Rectal smooth muscle tissue (tissue), 1 donor: ENCODE measurements around the gene MDP1.

Experiments used
- H3K27ac ChIP-seq: one replicate; pipeline ENCODE4 v1.7.0; 2013; ENCODE audit warnings: low read depth, low read length, inconsistent platforms
- H3K27me3 ChIP-seq: one replicate; pipeline ENCODE4 v1.7.0; 2013; ENCODE audit warnings: low read length; ENCODE audit not compliant: control insufficient read depth, insufficient read depth
- H3K36me3 ChIP-seq: one replicate; pipeline ENCODE4 v1.7.0; 2013; ENCODE audit warnings: low read length; ENCODE audit not compliant: control insufficient read depth, insufficient read depth
- H3K4me1 ChIP-seq: one replicate; pipeline ENCODE4 v1.7.0; 2013; ENCODE audit warnings: low read length; ENCODE audit not compliant: control insufficient read depth, insufficient read depth
- H3K4me3 ChIP-seq: one replicate; pipeline ENCODE4 v1.7.0; 2013; ENCODE audit warnings: low read length
- H3K9ac ChIP-seq: one replicate; pipeline ENCODE4 v1.7.0; 2013; ENCODE audit warnings: low read length

Gene MDP1

GRCh38 chr14:24197056-24197450 lies 18.8 kb downstream of the MDP1 start:
- Histone ChIP-seq H3K27ac (no peak overlapping the region), H3K36me3 (peaks cover 4% of the 10 kb centered on the region), H3K4me3 (no peak overlapping the region), H3K9ac (no peak overlapping the region), H3K27me3 (no peaks in the 10 kb centered on the region), H3K4me1 (peaks cover 14% of the 10 kb centered on the region)

- peak overlapping the region; percentile 99 for H3K27ac ChIP-seq
- peaks cover 14% of the 10 kb centered on the region for H3K4me1 ChIP-seq
- H3K27me3 ChIP-seq, result no peaks in the 10 kb centered on the region
- peak overlapping the region; percentile 58 for H3K9ac ChIP-seq
- H3K36me3 ChIP-seq, result peaks cover 7% of the 10 kb centered on the region
- peak overlapping the region; percentile 95 for H3K4me3 ChIP-seq
Measured at GRCh38 chr14:24196071-24197055, 19.5 kb downstream of the MDP1 start.

GRCh38 chr14:24195186-24196070 lies 20.4 kb downstream of the MDP1 start, which contains the start of gene TM9SF1:
TM9SF1 (minus strand) TSS chr14:24195441; CDS start chr14:24195019, 422 bp downstream.
- H3K4me3 ChIP-seq, result peak within 1 kb of the TSS; percentile 95
- peak within 1 kb of the TSS; percentile 58 for H3K9ac ChIP-seq
- peak within 1 kb of the TSS; percentile 99 for H3K27ac ChIP-seq
- H3K36me3 ChIP-seq, result peaks cover 7% of the 10 kb centered on the region
- no peaks in the 10 kb centered on the region for H3K27me3 ChIP-seq
- peaks cover 14% of the 10 kb centered on the region for H3K4me1 ChIP-seq

GRCh38 chr14:24194873-24195185 lies 21.0 kb downstream of the MDP1 start:
- Histone ChIP-seq H3K4me1 (peaks cover 14% of the 10 kb centered on the region), H3K4me3 (peak overlapping the region; percentile 95), H3K36me3 (peaks cover 7% of the 10 kb centered on the region), H3K9ac (peak overlapping the region; percentile 58), H3K27me3 (no peaks in the 10 kb centered on the region), H3K27ac (peak overlapping the region; percentile 99)

- peak overlapping the region; percentile 95 for H3K4me3 ChIP-seq
- H3K36me3 ChIP-seq, result peaks cover 7% of the 10 kb centered on the region
- H3K4me1 ChIP-seq, result peaks cover 14% of the 10 kb centered on the region
- peak overlapping the region; percentile 58 for H3K9ac ChIP-seq
- H3K27me3 ChIP-seq, result no peaks in the 10 kb centered on the region
- H3K27ac ChIP-seq, result peak overlapping the region; percentile 99
Measured at GRCh38 chr14:24194186-24194872, 21.5 kb downstream of the MDP1 start.

- Histone ChIP-seq H3K9ac (no peak overlapping the region), H3K27ac (no peak overlapping the region), H3K27me3 (no peaks in the 10 kb centered on the region), H3K4me3 (no peak overlapping the region), H3K36me3 (peaks cover 7% of the 10 kb centered on the region), H3K4me1 (peaks cover 15% of the 10 kb centered on the region)
Measured at GRCh38 chr14:24192933-24193332, 22.9 kb downstream of the MDP1 start.

- no peak overlapping the region for H3K4me3 ChIP-seq
- H3K4me1 ChIP-seq, result peaks cover 16% of the 10 kb centered on the region
- H3K27me3 ChIP-seq, result no peaks in the 10 kb centered on the region
- peaks cover 21% of the 10 kb centered on the region for H3K36me3 ChIP-seq
- H3K27ac ChIP-seq, result no peak overlapping the region
- H3K9ac ChIP-seq, result no peak overlapping the region
Measured at GRCh38 chr14:24190416-24190815, 25.4 kb downstream of the MDP1 start.

- peaks cover 26% of the 10 kb centered on the region for H3K36me3 ChIP-seq
- H3K9ac ChIP-seq, result no peak overlapping the region
- H3K4me1 ChIP-seq, result peaks cover 11% of the 10 kb centered on the region
- H3K27me3 ChIP-seq, result no peaks in the 10 kb centered on the region
- no peak overlapping the region for H3K4me3 ChIP-seq
- no peak overlapping the region for H3K27ac ChIP-seq
Measured at GRCh38 chr14:24189460-24189859, 26.4 kb downstream of the MDP1 start.

GRCh38 chr14:24189059-24189375 lies 26.8 kb downstream of the MDP1 start:
- H3K4me1 ChIP-seq, result peaks cover 7% of the 10 kb centered on the region
- H3K9ac ChIP-seq, result no peak overlapping the region
- no peak overlapping the region for H3K27ac ChIP-seq
- H3K36me3 ChIP-seq, result peaks cover 30% of the 10 kb centered on the region
- H3K4me3 ChIP-seq, result no peak overlapping the region
- no peaks in the 10 kb centered on the region for H3K27me3 ChIP-seq

- H3K4me3 ChIP-seq, result peak within 1 kb of the TSS; percentile 85
- peaks cover 6% of the 10 kb centered on the region for H3K4me1 ChIP-seq
- peaks cover 31% of the 10 kb centered on the region for H3K36me3 ChIP-seq
- H3K27ac ChIP-seq, result peak within 1 kb of the TSS; percentile 45
- H3K9ac ChIP-seq, result peak within 1 kb of the TSS; percentile 58
- no peaks in the 10 kb centered on the region for H3K27me3 ChIP-seq
Measured at GRCh38 chr14:24188251-24189058, 27.4 kb downstream of the MDP1 start, which contains the start of gene IPO4. IPO4 (minus strand) TSS chr14:24188816; CDS start chr14:24188787, 29 bp downstream.

- H3K4me3 ChIP-seq, result peak overlapping the region; percentile 85
- H3K36me3 ChIP-seq, result peaks cover 30% of the 10 kb centered on the region
- H3K27ac ChIP-seq, result no peak overlapping the region
- no peaks in the 10 kb centered on the region for H3K27me3 ChIP-seq
- peak overlapping the region; percentile 58 for H3K9ac ChIP-seq
- H3K4me1 ChIP-seq, result peaks cover 6% of the 10 kb centered on the region
Measured at GRCh38 chr14:24187539-24187915, 28.3 kb downstream of the MDP1 start.
